Nephron progenitor cell (in vitro differentiated cells): ENCODE results near the gene TMC8.

Source experiments
- DNase-seq: peaks from one replicate; pipeline ENCODE4 v3.0.0; 2021
- H3K27ac Mint-ChIP-seq: 2 replicates; pipeline ENCODE4 v1.8.0; 2021; ENCODE audit warnings: mild to moderate bottlenecking, moderate library complexity, mixed read lengths
- H3K27me3 Mint-ChIP-seq: 2 replicates; pipeline ENCODE4 v1.8.0; 2021; ENCODE audit warnings: mild to moderate bottlenecking, low read depth, mixed read lengths; ENCODE audit not compliant: poor library complexity
- H3K36me3 Mint-ChIP-seq: 2 replicates; pipeline ENCODE4 v1.8.0; 2021; ENCODE audit warnings: low read depth, mixed read lengths
- H3K4me1 Mint-ChIP-seq: 2 replicates; pipeline ENCODE4 v1.8.0; 2021; ENCODE audit warnings: mixed read lengths
- H3K4me3 Mint-ChIP-seq: 2 replicates; pipeline ENCODE4 v1.8.0; 2021; ENCODE audit warnings: mild to moderate bottlenecking, moderate library complexity, mixed read lengths
- H3K9me3 Mint-ChIP-seq: 2 replicates; pipeline ENCODE4 v1.8.0; 2021; ENCODE audit warnings: mild to moderate bottlenecking, moderate library complexity, mixed read lengths
- CTCF ChIP-seq: fragments of 200-600 bp; sonication (generic); IDR thresholded peaks from 2 replicates; pipeline ENCODE4 v1.5.0; 2021; ENCODE audit warnings: antibody characterized with exemption

TMC8 gene

GRCh38 chr17:78132084-78132676 lies 1.6 kb downstream of the TMC8 start:
- peak; percentile 43 for DNase-seq
- Mint-ChIP-seq H3K27ac (no peak overlapping the region), H3K9me3 (no peaks in the 10 kb centered on the region), H3K4me1 (peaks cover 31% of the 10 kb centered on the region), H3K27me3 (peaks cover 32% of the 10 kb centered on the region), H3K36me3 (no peaks in the 10 kb centered on the region), H3K4me3 (peak overlapping the region; percentile 66)
- no peak for TF ChIP-seq CTCF

- no peak for TF ChIP-seq CTCF
- H3K4me1 Mint-ChIP-seq, result peaks cover 28% of the 10 kb centered on the region
- no peak for DNase-seq
- H3K4me3 Mint-ChIP-seq, result no peak overlapping the region
- no peaks in the 10 kb centered on the region for H3K9me3 Mint-ChIP-seq
- H3K27ac Mint-ChIP-seq, result no peak overlapping the region
- no peaks in the 10 kb centered on the region for H3K36me3 Mint-ChIP-seq
- peaks cover 32% of the 10 kb centered on the region for H3K27me3 Mint-ChIP-seq
Observed at GRCh38 chr17:78132767-78133178, 2.2 kb downstream of the TMC8 start.

- no peak for DNase-seq
Observed at GRCh38 chr17:78133179-78133951, 2.8 kb downstream of the TMC8 start.

GRCh38 chr17:78133971-78134898 lies 3.7 kb downstream of the TMC8 start:
- Mint-ChIP-seq H3K4me1 (peaks cover 27% of the 10 kb centered on the region), H3K27me3 (peaks cover 32% of the 10 kb centered on the region), H3K9me3 (no peaks in the 10 kb centered on the region), H3K27ac (no peak overlapping the region), H3K4me3 (no peak overlapping the region), H3K36me3 (no peaks in the 10 kb centered on the region)
- peak; percentile 37 for TF ChIP-seq CTCF
- DNase-seq, result peak; percentile 53

More at GRCh38 chr17:78133179-78133951, 2.8 kb downstream of the TMC8 start:
- peaks cover 32% of the 10 kb centered on the region for H3K27me3 Mint-ChIP-seq
- peaks cover 28% of the 10 kb centered on the region for H3K4me1 Mint-ChIP-seq
- H3K36me3 Mint-ChIP-seq, result no peaks in the 10 kb centered on the region
- H3K27ac Mint-ChIP-seq, result no peak overlapping the region
- H3K9me3 Mint-ChIP-seq, result no peaks in the 10 kb centered on the region
- no peak for TF ChIP-seq CTCF
- H3K4me3 Mint-ChIP-seq, result no peak overlapping the region

- peaks cover 33% of the 10 kb centered on the region for H3K27me3 Mint-ChIP-seq
- peaks cover 21% of the 10 kb centered on the region for H3K4me1 Mint-ChIP-seq
- no peaks in the 10 kb centered on the region for H3K36me3 Mint-ChIP-seq
- H3K27ac Mint-ChIP-seq, result no peak overlapping the region
- no peak for DNase-seq
- H3K4me3 Mint-ChIP-seq, result no peak overlapping the region
- no peaks in the 10 kb centered on the region for H3K9me3 Mint-ChIP-seq
- no peak for TF ChIP-seq CTCF
Observed at GRCh38 chr17:78134899-78135385, 4.4 kb downstream of the TMC8 start.
